ENCODE data around the gene TEAD1.

DNA sequence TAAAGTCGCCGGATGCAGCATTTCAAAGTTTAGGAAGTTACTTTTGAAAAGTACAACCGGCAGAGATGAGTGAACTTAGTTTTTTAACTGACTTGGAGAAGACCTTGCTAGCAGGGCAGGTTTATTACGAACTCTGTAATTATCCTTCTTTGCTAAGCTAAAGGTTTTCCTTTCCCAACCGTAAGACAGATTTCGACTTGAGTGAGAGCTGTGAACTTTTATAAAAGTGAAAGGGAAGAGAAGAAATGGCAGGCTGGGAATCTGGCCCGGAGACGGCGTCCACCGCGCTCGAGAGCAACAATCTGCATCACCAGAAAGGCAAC lies 659 bp upstream of the TEAD1 start:
- TF ChIP-seq, protein P1, sequence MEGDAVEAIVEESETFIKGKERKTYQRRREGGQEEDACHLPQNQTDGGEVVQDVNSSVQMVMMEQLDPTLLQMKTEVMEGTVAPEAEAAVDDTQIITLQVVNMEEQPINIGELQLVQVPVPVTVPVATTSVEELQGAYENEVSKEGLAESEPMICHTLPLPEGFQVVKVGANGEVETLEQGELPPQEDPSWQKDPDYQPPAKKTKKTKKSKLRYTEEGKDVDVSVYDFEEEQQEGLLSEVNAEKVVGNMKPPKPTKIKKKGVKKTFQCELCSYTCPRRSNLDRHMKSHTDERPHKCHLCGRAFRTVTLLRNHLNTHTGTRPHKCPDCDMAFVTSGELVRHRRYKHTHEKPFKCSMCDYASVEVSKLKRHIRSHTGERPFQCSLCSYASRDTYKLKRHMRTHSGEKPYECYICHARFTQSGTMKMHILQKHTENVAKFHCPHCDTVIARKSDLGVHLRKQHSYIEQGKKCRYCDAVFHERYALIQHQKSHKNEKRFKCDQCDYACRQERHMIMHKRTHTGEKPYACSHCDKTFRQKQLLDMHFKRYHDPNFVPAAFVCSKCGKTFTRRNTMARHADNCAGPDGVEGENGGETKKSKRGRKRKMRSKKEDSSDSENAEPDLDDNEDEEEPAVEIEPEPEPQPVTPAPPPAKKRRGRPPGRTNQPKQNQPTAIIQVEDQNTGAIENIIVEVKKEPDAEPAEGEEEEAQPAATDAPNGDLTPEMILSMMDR (IDR thresholded peaks at IDR 0.05) = no peak
- TF ChIP-seq POLR2A (IDR thresholded peaks at IDR 0.05) (no peak), POLR2AphosphoS5 (IDR thresholded peaks at IDR 0.05) (no peak), EP300 (IDR thresholded peaks at IDR 0.05) (no peak)
